HG02970 (cell line): Measurements from ENCODE around the gene TMEM62.
A peak's percentile ranks its signal among the peaks of the same experiment; 100 is the strongest.
"Not testable (repeated sequence)": the region's sequence is repeated elsewhere in the genome, so short reads cannot be mapped to it uniquely, and the experiment has no call there.

Experiments used
- ATAC-seq: cut with Tn5 transposase; IDR thresholded peaks from one replicate; pipeline ENCODE4 v1.9.1; 2021; ENCODE audit warnings: mild to moderate bottlenecking, moderate library complexity, moderate number of reproducible peaks; ENCODE audit not compliant: unreplicated experiment, low FRiP score

Gene TMEM62

DNA sequence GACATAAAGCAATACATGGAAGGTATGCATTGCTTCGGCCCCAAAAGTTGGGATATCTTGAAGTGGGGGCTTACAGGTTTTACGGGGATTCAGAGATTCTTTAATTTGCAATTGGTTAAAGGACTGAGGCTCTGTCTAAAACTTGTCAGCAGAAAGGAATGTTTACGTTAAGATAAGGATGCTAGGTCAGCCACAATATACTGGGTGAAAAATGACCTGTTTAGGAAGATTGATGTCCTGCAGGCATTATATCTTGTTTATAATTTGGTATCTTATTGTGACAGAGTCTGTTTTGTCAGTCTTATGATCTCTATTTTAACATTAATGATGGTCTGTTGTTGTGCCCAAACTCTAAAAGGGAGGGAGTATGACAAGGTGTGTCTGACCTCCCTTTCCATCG lies 36.5 kb downstream of the TMEM62 start:
- no peak for ATAC-seq

DNA sequence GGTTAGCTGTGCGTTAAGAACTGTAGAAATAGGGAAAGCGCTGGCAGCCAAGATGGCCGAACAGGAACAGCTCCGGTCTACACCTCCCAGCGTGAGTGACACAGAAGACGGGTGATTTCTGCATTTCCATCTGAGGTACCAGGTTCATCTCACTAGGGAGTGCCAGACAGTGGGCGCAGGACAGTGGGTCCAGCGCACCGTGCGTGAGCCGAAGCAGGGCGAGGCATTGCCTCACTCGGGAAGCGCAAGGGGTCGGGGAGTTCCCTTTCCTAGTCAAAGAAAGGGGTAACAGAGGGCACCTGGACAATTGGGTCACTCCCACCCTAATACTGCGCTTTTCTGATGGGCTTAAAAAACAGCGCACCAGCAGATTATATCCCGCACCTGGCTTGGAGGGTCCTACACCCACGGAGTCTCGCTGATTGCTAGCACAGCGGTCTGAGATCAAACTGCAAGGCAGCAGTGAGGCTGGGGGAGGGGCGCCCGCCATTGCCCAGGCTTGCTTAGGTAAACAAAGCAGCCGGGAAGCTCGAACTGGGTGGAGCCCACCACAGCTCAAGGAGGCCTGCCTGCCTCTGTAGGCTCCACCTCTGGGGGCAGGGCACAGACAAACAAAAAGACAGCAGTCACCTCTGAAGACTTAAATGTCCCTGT lies 42.4 kb downstream of the TMEM62 start:
- ATAC-seq = not testable (repeated sequence)

- not testable (repeated sequence) for ATAC-seq
Measured at GRCh38 chr15:43177147-43177546, 43.8 kb downstream of the TMEM62 start.

DNA sequence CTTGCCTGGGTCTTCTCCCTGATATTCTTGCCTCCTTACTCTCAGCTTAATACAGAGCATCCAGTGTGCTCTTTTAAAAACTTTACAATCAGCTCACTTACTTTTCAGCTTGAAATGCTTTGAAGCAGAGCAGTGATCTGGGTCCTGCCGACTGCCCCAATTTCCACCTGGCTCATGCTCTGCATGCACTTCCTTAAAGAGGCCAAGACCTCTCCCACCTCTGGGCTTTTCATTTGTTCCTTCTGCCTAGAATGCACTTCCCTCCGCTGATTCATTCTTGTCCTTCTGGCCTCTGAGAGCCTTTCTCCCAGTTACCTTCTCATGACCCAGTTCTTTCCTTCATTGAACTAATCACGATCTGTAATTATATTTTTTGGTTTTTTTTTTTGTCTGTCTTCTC lies 49.9 kb downstream of the TMEM62 start:
- ATAC-seq = no peak

DNA sequence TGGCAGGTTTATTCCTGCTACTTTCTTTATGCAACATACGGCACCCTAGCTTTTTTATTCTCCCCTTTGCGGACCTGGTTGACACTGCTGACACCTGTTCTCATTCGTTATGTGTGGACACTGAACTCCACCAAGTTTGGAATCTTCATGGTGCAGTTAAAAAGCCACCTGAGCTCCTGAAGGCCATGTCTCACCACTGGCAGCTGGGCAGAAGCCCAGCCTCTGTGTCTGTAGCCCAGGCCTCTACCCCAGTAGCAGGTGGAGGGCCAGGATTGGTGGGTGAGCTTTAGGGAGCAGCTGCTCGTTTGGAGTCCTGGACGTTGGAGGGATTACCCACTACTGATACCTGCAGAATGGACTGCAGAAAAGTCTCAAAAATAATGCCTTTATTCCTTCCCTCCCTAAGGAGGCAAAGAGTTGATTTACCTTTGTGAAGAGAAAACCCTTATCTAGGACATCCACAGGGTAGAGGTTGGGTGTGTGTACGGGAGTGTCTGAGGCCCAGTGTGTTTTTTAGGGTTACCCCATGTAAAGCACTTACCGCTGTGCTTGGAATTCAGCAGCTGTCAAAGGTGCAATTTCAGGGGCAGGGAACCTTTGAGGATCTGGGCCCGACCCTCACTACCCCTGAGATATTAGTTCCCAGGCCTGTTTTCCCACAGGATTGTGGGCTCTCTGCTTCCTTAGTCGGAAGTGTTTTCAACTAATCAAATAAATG lies 51.2 kb downstream of the TMEM62 start:
- ATAC-seq = no peak

DNA sequence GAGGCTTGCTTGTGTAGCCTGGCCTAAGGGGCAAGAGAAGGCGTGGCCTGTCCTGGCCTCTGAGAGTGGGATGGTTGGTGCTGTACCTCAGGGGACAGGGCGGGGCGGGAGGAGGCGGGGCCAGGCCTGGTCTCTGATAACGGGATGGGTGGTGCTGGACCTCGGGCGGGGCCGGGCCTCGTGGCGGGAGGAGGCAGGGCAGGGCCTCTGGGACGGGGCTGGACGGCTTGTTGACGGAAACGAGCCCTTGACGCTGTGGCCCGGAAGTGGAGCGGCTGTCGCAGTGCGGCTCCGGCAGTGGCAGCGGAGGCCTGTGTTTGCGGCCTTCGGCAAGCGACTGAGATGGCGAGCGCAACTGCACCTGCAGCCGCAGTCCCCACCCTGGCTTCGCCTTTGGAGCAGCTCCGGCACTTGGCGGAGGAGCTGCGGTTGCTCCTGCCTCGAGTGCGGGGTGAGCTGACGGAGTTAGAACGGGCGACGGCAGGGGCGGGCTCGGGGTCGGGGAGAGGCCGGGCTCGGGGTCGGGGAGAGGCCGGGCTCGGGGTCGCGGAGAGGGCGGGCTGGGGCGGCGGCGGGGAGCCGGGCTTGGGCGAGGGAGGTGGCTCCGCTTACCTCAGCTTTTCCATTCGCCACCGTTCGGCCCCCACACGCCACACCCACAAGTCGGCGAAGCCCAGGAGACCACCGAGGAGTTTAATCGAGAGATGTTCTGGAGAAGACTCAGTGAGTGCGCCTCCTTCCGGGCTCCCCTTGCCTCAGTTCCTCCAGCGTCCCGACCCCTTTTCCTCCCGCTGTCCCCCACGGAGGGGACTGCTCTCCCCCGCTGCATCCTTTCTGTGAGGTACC lies 52.0 kb downstream of the TMEM62 start, which contains the start of gene CCNDBP1:
CCNDBP1 (plus strand) TSS at position 247 of the 846 bp plus-strand sequence; CDS start at position 343, 96 bp downstream.
- peak; percentile 92 for ATAC-seq

DNA sequence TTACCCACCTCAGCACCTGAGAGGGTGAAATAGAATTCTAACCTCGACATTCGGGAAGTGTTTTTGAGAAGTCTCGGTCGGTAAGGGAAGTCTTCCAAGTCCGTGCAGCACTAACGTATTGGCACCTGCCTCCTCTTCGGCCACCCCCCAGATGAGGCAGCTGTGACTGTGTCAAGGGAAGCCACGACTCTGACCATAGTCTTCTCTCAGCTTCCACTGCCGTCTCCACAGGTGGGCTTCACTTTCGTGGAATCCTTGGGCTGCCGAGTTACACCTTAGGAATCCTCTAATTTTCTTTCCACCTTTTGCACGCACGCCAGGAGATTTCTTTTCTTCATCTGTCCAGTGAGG lies 52.6 kb downstream of the TMEM62 start:
- peak; percentile 11 for ATAC-seq

DNA sequence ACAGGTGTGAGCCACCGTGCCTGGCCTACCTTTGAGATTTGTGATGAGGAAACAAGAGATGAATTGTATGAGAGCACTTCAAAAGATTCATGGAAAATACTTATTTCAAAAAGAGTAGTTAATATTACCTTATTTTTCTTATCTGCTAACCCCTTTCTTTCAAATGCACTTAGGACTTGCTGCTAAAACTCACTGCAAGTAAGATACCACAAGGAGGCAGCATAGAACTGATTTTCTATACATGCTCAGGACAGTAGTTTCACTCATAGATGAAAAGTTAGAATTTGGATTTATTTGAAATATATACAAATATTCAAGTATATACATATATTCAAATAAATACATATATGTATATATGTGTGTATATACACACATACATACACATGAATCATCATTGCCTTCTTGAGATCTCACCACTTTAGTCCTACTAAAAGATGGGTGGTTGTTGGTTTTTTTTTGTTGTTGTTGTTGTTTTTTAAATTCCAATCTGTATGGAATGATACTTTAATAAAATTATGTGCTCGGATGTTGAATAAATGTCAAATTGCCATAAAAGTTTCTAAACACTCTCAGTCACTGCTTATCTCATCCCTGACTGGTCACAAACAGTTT lies 54.3 kb downstream of the TMEM62 start:
- ATAC-seq = no peak

GRCh38 chr15:43189296-43189695 lies 55.9 kb downstream of the TMEM62 start:
- ATAC-seq = no peak

- ATAC-seq = no peak
Measured at GRCh38 chr15:43190178-43190577, 56.8 kb downstream of the TMEM62 start.

GRCh38 chr15:43193710-43194109 lies 60.3 kb downstream of the TMEM62 start:
- no peak for ATAC-seq

DNA sequence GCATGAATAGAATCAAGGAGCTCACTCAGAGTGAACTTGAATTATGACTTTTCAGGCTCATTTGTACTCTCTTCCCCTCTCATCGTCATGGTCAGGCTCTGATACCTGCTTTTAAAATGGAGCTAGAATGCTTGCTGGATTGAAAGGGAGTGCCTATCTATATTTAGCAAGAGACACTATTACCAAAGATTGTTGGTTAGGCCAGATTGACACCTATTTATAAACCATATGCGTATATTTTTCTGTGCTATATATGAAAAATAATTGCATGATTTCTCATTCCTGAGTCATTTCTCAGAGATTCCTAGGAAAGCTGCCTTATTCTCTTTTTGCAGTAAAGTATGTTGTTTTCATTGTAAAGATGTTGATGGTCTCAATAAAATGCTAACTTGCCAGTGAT lies 61.4 kb downstream of the TMEM62 start:
- no peak for ATAC-seq

DNA sequence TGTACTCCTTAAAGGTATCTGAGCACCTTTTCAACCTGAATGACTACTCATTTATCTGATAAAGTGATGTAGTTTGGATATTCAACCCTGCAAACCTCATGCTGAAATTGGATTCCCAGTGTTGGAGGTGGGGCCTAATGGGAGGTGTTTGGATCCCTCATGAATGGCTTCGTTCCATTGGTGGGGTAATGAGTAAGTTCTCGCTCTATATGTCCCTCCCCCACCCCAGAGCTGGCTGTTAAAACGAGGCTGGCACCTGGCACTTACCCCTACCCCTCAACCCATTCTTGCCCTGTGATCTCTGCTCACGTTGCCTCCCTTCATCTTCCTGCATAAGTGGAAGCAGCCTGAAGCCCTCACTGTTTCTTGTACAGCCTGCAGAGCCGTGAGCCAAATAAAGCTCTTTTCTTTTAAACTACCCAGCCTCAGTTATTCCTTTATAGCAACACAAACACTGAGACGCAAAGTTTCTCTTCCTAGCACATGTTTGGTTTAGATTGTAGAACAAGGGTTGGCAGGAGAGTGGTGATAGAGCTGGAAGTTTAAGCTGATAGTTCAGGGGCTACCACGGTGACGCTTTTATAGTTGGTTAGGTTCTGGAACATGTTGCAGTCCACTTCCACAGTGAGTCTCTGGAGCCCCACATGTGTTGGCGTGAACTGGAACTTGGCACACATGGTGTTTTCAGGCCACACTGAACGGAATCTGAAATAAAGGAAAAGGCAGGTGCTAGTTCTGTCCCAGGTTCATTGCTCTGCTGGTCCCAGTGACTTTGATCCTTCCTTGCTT lies 63.6 kb downstream of the TMEM62 start:
- ATAC-seq = no peak

GRCh38 chr15:43197773-43198172 lies 64.4 kb downstream of the TMEM62 start:
- ATAC-seq = not testable (repeated sequence)

GRCh38 chr15:43198556-43198955 lies 65.2 kb downstream of the TMEM62 start:
- not testable (repeated sequence) for ATAC-seq

- no peak for ATAC-seq
Measured at GRCh38 chr15:43198992-43199391, 65.6 kb downstream of the TMEM62 start.

DNA sequence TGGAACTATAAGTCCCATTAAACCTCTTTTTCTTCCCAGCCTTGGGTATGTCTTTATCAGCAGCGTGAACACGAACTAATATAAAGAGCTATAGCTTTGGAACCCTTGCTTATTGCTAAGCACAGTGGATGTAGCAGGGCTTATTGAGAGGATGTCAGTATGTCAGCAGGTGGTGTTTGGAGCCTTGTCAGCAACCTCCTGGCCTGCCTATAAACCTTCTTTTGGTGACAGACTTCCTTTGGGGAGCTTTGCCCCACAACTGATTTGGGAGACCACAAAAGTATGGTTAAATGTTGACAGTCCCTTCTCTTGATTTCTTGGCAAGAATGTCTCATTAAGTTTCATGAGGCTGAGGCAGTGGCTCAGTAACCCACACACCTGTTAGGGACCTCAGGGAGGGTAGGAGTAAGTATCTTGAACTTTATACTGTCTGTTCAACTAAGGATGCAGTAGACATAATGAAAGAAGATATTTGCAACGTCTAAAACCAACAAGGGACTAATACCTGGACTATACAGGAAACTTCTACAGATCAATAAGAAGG lies 66.6 kb downstream of the TMEM62 start:
- ATAC-seq = no peak

GRCh38 chr15:43204016-43204901 lies 70.9 kb downstream of the TMEM62 start:
- ATAC-seq = no peak

DNA sequence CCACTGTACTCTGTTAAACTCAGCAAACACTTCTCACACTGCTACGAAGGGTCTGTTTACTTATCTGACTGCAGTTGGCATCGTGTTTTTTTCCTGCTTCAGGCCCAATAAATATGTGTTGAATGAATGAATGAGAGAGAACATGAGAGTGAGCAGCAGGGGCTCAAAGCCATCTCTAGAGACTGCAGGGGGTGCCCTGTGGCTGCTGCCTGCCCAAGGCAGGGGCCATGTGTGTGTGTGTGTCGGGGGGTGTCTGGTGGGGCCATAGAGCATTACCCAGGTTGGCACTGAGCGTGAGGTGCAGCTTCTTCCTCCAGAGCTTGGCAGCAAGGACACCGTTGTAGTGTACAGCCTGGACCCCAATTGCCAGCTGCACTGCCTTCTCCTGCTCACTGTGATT lies 72.7 kb downstream of the TMEM62 start:
- no peak for ATAC-seq
